NCI-H2196 treated with DMSO at 0.1 percent for 48 hours (cell line): ENCODE data around the gene BCL3.
"Not testable (repeated sequence)": the region's sequence is repeated elsewhere in the genome, so short reads cannot be mapped to it uniquely, and the experiment has no call there.

Experiments used
- DNase-seq: peaks from one replicate; lab custom pipeline; 2025; ENCODE audit not compliant: unreplicated experiment; lab: John Stamatoyannopoulos, UW

Gene BCL3

GRCh38 chr19:44720396-44720795 lies 28.1 kb upstream of the BCL3 start:
- not testable (repeated sequence) for DNase-seq

DNA sequence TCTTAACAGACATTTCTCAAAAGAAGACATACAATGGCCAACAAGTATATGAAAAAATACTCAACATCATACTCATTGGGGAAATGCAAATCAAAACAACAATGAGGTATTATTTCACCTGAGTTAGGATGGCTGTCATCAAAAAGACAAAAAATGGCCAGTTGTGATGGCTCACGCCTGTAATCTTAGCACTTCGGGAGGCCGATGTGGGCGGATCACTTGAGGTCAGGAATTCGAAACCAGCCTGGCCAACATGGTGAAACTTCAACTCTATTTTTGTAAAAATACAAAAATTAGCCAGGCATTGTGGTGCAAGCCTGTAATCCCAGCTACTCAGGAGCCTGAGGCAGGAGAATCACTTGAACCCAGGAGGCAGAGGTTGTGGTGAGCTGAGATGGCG lies 27.6 kb upstream of the BCL3 start:
- no peak for DNase-seq

GRCh38 chr19:44721369-44721768 lies 27.1 kb upstream of the BCL3 start:
- DNase-seq: not testable (repeated sequence)

DNA sequence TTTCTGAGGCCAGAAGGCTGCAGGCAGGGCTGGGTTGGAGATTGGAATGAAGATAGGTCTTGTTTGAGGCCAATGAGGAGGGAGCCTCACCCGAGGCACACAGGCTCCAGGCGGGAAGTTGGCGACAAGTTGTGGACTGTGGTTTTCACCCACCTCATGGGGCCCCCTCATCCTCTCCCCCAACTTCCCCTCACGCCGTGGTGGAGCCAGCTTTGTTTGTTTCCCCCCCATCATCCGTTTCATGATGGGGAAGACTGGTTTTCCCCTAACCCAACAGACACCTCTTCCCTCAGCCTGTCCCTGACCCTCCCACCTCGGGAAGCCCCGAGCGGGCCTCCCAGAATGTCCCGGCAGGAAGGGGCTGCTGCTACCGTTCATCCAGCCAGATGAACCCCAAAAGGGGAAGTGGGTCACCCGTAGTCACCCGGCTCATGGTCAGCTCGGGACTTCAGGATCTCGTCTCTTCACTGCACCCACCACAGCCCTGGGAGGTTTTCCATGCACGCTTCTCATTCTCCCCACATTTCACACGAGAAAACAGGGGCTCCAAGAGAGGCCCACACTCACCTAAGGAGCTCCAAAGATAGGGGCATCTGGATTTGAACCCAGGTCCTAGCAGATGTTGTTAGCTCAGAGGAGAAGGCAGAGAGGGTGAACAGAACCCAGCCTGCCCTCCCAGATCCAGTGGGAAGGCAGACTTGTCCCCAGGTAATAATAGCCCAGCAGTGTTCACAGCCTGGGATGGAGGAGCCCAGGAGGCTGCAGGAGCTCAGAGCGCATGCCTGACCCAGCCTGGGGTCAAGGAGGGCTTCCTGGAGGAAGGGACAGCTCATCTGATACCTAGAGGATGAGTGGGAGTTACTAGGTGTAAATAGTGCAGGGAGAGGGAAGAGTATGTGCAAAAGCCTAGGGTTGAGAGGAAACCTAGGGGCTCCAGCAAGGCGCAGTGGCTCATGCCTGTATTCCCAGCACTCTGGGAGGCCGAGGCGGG lies 26.1 kb upstream of the BCL3 start:
- DNase-seq: no peak

DNA sequence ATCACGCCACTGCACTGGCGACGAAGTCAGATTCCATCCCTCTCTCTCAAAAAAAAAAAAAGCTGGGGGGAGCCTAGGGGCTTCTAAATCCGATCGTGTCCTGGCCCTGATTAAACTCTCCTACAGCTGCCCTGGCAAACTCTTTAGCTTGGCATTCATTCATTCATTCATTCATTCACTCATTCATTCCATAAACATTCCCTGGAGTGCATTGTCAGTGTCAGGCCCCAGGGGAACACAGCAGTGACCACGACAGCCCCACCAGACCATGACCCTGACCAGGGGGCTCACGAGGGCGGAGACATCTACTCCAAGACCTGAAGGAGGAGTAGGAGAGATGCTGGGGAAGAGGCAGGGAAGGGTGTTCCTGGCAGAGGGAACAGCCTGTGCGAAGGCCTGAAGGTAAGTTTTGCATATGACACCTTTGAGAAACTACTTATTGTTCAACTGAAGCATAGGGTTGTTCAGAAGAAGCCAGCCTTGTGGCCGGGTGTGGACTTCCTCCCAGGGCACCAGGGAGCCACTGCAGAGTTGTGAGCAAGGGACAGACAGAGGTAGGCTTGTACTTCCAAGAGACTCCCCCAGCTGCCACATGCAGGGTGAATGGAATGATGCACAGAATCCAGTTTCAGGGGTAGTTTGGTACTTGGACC lies 25.1 kb upstream of the BCL3 start:
- DNase-seq: no peak

DNA sequence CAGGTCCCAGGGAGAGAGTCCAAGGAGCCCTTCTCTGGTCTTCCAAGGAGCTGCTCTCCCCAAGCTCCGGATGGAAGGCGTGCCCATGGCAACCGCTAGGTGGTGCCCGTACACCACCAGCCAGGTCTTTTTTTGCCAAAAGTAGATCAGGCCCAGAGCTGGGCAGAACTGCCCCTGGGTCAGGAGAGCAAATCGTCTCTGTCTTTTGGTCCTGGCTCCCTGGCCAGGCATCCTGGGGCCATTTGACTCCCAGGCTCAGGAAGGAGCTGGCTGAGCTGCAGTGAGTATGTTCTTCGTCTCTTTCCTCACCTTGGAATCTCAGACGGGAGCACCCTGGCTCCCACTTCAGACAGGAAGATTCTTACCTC lies 24.6 kb upstream of the BCL3 start:
- DNase-seq: peak; percentile 60

DNA sequence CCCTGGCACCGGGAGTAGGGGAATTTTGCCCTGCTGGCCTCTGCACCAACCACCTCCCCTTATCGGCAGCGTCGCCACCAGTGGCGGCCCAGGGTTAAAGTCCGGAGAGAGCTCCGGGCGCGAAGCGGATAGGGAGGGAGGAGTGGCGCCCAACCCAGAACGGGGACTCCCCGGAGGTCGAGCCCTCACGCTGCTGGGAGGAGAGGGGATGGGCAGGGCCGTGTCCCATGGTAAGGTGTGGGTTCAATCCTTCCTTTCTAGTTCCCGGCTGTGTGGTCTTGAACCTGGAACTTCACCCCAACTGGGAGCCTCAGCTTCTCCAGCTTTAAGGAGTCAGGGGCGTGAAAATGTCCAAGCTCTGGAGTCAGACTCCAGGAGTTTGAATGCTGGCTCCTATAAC lies 23.3 kb upstream of the BCL3 start:
- no peak for DNase-seq

GRCh38 chr19:44725684-44726083 lies 22.8 kb upstream of the BCL3 start:
- DNase-seq: no peak

GRCh38 chr19:44726465-44726864 lies 22.0 kb upstream of the BCL3 start:
- DNase-seq: no peak

- no peak for DNase-seq
Observed at GRCh38 chr19:44728178-44728577, 20.3 kb upstream of the BCL3 start.

DNA sequence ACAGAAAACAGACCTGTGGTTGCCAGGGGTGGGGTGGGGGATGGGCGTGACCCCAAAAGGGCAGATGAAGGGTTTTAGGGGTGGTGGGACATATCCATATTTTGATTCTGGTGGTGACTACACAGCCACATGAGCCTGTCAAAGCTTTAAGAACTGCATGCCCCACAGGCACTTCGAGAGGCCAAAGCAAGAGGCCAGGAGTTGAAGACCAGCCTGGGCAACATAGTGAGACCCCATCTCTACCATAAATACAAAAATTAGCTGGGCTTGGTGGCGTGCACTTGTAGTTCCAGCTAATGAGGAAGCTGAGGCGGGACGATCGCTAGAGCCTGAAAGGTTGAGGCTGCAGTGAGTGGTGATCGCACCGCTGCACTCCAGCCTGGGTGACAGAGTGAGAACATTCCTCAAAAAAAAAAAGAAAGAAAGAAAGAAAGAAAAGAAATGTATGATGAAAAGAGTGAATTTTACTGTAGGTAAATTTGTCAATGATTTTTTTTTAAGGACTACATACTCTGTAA lies 18.9 kb upstream of the BCL3 start:
- DNase-seq: no peak

DNA sequence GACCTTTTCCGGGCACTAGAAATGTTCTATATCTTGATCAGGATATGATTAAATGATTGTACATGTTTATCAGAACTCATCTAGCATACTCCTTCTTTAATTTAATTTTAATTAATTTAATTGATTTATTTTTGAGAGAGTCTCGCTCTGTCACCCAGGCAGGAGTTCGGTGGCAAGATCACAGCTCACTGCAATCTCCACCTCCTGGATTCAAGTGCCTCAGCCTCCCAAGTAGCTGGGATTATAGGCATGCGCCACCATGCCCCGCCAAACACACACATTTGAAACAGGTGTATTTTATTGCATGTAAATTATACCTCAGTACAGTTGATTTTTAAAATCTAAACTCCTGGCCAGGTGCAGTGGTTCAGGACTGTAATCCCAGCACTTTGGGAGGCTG lies 17.4 kb upstream of the BCL3 start:
- DNase-seq: no peak

GRCh38 chr19:44731622-44732021 lies 16.9 kb upstream of the BCL3 start:
- DNase-seq: no peak

DNA sequence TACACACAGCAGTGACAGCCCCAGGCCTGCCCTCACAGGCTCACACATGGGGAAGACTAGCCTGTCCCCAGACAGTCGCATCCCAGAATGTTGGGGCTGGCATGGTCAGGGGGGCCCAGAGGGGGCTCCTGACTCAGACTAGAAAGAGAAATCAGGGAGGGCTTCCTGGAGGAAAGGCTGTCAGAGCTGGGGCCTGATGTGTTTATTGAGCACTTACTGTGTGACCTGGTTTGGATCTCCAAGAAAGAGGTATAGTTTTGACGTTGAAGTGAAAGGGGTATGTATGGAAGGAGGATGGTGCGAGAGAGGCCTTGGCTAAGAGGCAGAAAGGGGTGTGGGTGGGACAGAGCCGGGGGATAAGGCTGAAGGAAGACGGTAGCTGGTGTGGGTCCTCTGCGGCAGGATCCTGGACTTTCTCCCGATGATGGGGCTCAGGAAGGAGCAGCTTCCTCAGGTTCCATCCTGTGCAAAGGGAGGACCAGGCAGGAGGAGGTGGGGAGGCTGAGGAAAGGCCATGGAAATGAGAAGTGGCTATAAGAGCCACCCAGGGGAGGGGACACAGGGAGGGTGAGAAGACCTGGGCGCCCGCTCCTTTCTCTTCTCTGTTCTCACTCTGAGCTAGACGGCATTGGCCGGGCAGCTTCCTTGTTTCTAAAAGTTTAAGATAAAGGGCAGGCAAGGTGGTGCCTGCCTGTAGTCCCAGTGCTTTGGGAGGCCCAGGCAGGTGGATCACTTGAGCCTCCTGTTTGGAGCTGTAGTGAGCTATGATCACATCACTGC lies 16.1 kb upstream of the BCL3 start:
- no peak for DNase-seq

GRCh38 chr19:44734357-44734756 lies 14.2 kb upstream of the BCL3 start:
- no peak for DNase-seq

DNA sequence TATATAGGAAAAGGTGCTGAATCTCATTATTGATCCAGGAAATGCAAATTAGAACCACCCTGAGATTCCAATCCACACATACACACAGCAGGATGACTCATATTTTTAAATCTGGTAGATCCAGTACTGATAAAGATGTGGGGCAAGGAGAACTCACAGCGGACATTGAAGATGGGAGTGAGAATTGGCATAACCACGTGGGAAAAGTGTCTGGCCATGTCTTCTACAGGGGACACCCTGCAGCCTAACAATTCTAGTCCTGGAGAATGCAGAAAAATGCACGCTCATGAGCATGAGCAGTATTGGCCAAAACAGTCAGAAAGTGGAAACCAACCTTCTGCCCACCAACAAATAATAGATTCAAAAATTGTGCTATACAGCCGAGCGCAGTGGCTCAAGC lies 13.5 kb upstream of the BCL3 start:
- no peak for DNase-seq

DNA sequence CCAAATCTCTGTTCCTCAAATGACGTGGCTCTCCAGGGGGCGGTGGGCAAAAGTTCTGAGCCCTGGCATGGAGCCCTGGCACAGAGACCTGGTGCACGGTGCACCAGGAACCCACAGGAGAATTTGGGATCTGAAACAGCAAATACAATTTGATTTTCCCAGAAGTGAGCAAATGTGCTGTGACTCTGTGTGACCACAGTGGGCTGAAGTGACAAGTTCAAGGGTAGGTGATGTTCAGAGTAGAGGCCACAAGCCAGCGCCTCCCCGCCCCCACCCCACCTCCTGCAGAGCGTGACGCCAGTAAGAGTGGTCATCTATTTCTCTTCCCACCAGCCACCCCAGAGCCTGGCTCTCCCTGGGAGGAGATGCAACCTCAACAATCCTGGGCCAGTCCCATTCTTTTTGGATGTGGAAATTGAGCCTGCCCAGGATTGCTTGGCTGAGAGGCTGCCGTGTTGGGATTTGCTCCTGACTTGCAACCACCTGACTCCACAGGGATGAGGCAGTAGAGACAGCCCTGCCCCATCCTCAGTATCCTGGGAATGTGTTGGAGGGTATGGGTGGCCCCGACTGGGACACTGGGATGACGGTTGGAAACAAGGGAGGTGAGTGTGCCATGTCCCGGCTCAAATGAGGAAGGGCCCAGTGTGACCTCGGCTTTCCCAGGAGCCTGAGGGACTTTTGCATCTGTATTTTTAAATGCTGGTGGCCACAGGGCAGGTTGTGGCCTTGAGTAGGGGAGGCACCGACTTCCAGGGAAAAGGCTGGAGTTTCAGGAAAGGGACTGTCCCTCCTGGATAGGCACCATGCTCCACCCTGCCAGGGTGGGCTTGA lies 11.1 kb upstream of the BCL3 start:
- DNase-seq: no peak

GRCh38 chr19:44738136-44738535 lies 10.4 kb upstream of the BCL3 start:
- DNase-seq: no peak

DNA sequence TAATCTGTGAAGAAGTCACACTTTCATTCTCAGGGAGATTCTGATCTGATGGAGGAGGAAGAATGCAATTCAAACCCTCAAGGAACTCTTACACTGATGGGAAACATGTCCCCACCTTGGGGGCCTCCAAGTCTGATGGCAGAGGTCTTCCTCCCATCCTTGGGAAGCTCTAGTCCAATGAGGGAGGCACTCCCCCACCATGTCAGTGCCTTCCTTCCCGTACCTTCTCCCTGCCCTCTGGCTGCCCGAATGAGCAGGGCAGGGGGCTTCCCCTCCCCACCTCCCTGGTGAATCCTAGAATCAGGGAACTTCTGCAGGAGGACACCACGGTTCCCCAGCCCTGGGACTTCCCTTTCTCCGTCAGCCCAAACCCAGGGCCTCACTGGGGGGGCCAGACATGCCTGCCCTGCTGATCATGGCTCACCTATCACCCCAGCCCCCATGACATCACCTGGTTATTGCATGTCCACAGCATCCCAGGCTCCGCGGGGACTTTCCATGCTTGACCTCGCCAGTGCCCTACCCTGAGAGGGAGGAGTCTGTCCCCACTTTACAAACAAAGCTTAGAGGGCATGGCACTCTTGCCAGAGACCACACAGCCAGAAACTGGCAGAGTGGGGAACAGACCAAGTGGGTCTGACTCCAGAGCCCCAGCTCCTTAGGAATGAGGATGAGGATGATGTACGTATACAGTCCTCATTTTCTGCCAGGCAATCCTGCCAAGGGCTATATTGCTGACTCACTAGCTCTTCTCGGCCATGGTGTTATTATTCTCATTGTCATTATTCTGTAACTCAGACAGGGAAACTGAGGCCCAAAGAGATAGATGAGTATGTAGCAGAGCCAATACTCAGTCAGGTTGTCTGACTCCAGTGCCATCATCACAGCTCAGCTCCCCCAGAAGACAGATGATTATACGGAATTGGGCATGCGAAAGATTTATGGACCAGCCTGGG lies 9.6 kb upstream of the BCL3 start:
- peak; percentile 30 for DNase-seq
